ELF-1 (cell line): ENCODE results near the gene WDR72.
"Not testable (repeated sequence)": the region's sequence is repeated elsewhere in the genome, so short reads cannot be mapped to it uniquely, and the experiment has no call there.

ENCODE experiments used
- DNase-seq: peaks from one replicate; pipeline ENCODE4 v3.0.0-alpha.2; 2016; ENCODE audit warnings: low read depth, low spot score

WDR72 gene

DNA sequence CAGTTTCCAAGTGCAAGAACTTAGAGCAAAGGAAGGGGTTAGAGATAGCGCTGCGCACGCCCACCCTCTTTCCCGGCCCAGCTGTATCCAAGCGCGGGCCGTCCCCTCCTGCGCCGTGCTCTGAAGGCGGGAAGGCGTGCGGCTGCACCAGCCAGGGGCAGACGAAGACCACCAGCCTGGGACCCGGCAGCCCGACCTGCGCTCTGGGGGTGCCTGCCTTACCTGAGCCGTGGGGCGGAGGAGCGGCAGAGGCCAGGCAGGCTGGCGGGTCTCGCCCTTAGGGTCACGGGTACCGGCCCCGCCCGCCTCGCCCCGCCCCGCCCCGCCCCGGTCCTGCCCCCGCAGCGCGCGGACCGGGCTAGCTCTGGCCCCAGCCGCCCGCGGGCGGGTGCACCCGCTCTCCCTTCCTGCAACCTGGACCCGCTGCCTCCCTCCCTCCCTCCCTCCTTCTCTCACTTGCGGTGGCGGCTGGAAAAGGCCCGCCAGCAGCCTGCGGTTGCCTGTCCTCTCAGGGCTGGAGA lies at the start of gene WDR72:
WDR72 (minus strand) TSS at position 253 of the 521 bp plus-strand sequence. CDS start 26,514 bp downstream, outside the sequence.
- peak; percentile 46 for DNase-seq

DNA sequence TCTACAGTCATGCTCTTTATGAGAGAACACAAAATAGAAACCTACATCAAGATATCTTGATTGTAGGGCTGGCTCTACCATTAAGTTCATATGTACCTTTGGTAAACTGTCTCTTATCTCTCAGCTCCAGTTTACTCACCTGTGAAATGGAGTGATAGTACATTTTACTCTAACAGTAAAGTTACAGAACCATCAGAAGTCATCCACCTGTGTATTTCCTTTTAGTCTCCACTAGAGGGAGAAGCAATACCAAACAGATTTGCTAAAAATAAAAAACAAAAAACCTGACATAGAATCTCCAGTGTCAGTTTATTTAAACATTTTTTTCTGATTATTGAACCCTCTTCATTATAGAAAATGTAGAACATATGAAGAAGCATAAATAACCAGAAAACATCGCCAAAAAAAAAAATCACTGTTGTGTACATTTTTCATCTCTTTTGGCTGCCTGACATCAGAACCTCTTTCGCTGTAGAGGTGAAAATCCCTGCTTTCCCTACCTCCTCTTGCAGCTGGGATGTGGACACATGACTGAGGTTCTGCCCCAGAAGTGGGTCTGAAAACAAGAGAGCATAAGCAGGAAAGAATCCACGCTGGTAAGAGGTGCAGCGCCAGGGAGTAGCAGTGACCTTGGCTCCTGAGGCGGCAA lies 48.7 kb upstream of the WDR72 start:
- DNase-seq, result no peak

DNA sequence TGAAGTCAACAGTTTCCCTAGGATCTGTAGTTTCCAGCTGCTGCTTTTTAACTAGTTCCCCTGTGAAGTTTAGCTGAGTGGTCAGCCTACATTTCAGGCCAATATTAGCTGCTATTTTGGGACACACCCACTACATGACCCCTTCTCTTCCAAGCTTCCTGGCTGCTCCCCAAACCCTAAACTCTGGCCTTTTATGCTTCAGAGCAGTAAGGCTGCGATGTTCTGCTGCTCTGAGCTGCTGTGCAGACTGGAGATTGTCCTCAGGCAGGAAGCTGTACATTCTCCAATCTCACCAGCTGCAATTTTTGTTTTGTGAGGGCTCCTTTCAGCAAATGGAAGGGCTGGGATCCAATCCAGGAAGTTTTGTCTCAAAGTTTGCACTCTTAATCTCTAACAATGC lies 48.0 kb upstream of the WDR72 start:
- no peak for DNase-seq

DNA sequence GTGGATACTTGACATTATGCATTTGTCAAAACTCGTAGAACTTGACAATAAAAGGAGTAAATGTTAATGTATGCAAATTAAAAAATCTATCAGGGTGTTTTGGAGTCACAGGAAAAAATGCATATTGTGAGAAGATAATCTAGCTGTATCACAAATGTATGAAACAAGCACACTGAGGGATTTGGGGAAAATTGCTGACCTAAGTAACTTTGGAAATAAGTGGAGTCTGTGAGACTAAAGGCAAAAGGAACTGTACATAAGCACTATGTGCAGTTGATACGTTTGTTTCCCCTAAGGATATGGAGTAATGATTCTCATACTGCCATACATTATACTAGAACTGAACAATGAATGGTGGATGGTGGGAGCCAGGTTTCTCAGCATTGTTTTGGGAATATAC lies 43.2 kb upstream of the WDR72 start:
- no peak for DNase-seq

DNA sequence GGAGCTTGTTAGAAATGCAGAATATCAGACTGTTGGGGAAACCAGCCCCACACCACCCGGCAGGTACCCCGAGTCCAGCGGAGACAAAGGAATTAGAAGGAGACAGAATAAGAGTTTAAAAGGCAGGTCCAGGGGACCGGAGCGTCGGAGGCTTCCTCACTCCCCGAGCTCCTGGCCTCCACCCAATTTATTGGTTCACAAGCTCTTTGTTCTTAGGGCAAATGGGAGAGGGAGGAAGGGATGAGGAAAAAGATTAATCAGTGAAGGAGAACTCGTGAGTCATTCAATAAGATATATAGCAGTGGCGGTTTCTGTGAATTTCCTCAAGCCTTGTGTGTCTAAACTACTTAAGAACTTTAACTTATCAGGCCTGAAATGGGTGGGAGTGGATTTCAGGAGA lies 32.1 kb upstream of the WDR72 start:
- DNase-seq, result no peak

DNA sequence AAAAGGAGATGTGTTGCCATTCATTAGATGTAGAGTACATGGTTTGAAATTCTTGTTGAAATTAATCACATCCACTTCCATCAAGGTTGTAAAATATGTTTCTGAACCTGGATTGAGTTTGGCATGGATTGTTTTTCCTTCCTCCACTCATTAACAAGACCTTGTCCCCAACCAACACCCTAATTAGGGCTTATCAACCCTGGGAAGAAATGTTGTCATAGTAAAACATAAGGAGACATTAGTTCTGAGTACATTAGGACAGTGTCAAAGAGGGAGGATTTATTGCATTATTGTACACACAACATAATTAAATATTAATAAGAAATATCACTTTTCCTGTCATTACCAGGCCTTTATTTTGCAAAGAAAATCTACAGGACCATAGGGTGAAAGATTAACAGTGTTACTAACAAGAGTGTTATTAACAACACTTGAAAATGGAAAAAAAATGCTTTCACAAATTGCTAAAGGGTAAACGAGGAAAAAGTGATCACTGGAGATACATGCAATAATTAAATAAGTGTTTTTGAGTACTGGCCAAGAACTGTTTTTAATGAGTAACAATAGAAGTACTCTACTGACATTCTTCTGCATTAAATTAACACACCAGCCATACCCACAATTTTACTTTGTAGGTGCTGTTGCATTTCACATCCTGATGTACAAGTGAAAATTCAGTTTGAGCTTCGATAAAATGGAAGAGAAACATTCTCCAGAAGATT lies 30.4 kb upstream of the WDR72 start:
- no peak for DNase-seq

DNA sequence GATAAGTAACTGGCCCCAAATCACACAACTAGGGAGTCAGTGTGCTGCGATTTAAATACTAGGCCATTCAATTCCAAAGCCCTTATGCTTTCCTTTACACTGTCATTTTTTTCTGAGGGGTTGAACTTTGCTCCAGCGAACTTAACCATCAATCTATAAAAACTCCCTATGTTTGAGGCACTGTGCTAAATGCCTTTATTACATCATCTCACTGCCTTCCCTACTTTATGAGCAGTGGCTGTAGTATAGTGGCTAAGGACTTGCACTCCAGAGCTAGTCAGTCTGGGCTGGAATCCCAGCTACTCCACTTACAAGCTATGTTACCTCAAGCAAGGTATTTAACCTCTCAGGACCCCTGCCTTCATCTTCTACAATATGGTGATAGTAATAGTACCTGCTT lies 26.9 kb upstream of the WDR72 start:
- DNase-seq, result no peak

DNA sequence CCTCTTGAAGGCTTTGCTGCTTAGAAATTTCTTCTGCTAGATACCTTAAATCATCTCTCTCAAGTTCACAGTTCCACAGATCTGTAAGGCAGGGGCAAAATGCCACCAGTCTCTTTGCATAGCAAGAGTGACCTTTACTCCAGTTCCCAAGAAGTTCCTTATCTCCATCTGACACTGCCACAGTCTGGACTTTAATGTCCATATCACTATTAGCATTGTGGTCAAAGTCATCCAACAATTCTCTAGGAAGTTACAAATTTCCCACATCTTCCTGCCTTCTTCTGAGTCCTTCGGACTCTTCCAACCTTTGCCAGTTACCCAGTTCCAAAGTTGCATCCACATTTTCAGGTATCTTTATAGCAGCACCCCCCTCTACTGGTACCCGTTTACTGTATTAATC lies 25.8 kb upstream of the WDR72 start:
- DNase-seq, result not testable (repeated sequence)

DNA sequence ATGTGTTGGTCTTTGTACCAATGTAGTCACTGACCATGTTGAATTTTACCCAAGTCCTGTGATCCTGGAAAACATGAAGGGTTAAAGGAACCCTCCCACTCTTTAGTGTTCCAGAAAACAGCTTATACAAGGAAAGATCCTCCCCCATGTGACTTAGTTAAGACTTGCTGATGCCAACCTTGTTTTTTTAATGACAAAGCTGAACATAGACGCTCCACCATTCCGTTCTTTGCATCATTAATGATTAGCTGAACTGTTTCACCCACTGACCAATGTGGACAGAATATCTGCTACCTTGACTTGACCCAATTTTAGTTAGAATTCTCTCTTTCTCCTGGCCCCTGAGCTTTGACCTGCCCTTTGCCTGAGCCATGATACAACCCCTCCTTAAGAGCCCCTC lies 3.5 kb upstream of the WDR72 start:
- DNase-seq, result no peak

DNA sequence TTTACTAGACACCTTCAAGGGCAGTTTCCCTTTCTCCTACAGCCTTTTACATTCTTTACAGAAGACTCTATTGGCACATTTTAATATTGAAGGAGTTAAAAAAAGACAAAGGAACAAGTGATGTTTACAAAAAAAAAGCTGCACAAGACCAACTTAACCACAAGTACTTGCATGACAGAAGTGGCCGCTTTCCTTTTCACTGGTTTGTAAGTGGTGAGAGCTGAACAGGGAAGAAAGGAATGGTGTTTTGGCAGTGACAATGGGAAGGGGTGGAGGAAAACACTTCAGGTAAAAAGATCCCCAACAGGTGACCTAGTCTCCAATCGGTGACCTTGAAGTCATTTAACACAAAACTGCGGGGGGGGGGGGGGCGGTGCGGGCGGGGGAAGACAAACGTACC lies 1.1 kb downstream of the WDR72 start:
- no peak for DNase-seq

DNA sequence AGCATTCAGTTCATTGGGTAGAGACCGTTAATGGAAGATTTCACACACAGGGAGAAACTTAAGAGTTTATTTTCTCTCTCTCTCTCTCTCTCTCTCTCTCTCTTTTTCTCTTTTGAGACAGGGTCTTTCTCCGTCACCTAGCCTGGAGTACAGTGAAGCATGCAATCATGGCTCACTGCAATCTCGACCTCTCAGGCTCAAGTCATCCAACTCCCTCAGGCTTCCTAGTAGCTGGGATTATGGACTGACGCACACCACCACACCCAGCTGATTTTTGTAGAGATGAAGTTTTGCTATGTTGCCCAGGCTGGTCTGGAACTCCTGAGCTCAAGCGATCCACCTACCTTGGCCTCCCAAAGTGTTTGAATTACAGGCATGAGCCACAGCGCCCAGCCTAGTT lies 1.6 kb downstream of the WDR72 start:
- no peak for DNase-seq

DNA sequence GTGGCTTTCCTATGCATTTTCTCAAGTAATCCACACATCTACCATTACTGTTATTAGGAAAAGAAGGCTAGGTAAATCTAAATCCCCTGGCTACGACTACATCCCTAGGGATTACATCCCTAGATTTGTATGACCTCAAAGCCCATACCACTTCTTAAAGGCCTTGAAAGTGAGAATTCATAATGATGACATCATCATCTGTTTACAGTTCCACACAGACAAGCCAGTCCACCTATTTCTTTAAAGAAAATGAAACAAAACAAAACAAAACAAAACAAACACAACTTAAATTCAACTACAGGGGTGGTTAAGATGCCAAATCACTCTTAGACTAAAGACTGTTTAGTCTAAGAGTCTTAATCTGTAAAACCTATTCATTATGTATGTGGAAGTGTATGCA lies 5.7 kb downstream of the WDR72 start:
- DNase-seq, result no peak

DNA sequence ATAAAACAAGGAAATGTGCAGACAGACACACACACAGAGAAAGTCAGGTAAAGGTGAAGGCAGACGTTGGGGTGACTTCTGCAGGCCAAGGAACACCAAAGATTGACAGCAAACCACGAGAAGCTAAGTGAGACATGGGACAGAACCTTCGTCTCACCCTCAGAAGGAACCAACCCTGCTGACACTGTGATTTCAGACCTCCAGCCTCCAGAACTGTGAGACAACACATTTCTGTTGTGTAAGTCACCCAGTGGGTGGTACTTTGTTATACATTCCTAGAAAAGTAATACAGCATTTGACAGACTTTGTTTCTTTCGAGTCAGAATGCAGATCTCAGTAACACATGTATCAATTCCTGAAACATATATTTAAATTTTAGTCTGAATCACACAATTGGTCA lies 7.1 kb downstream of the WDR72 start:
- no peak for DNase-seq

DNA sequence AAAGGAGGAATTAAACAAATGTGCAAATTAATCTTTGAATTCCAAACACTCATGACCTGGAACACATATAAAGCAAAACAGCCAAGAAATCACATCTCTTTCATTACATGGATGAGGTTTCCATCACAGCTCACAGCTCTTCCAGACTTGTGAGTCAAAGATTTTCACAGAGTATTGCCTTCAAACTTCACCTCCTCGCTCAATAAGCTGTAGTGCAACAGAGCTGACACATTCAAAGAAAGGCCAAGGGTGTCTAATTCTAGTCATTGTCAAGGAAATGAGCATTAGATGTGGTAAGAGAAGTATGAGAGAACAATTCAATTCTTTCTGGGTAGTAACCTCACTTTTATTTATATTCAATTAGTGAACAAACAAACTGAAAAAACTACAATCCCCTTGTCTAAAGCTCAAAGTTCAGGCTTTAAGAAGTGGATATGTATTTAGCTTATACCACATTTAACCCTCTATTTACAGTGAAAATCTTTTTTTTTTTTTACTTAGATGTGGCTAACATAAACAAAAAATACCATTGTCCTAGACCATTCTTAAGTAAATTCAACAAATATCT lies 11.9 kb downstream of the WDR72 start:
- DNase-seq, result no peak

DNA sequence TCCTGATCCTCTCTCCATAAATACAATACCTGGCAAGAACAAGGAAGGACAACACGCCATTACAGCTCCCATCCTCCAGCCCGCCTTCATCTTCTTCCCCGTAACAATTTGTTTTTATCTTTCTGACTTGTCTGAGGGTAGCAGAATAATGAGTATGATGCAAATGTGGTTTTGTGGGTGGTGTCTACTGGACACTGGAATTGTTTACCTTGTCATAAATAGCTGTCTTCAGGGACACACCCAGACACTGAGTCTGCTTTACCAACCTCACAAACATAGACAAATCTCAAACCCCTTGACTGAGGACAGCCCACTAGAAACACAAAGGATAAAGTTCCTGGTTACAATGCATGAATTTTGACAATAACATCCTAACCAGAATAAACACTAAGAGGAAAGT lies 13.4 kb downstream of the WDR72 start:
- no peak for DNase-seq

DNA sequence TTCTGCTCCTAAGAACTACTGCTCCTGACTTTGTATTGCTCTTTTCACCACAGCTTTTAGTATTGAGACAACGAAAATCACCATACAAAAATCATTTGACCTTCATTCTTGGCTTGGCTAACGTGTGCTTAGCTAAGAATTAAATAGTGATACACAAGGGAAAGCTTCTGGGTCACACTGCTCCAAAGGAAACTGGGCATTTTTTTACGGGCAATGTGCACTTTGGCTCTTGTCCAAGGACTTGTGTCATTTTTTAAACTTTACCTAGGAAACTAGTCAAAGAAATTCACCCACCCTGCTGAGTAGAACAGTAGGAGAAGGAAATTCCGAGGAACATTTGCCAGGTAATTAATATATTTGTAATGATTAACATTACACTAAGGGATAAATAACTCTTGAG lies 19.8 kb downstream of the WDR72 start:
- DNase-seq, result no peak

DNA sequence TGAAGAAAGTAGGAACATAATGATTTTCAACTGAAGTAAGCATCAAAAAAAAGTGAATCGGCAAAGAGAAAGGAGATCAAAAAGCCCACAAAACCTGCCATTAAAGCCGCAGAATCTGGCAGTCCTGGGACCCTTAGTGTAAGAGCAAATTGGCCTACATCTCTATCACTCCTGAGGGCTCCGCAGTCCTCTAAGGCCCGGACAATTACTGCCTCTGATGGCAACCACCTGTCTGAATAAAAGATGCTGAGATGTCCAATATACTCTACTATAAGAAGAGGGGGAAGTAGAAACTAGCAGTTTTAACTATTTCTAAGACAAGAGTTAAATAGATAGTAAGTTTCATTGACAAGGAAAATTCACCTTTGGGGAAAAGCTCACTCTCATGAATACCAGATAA lies 20.3 kb downstream of the WDR72 start:
- DNase-seq, result no peak

DNA sequence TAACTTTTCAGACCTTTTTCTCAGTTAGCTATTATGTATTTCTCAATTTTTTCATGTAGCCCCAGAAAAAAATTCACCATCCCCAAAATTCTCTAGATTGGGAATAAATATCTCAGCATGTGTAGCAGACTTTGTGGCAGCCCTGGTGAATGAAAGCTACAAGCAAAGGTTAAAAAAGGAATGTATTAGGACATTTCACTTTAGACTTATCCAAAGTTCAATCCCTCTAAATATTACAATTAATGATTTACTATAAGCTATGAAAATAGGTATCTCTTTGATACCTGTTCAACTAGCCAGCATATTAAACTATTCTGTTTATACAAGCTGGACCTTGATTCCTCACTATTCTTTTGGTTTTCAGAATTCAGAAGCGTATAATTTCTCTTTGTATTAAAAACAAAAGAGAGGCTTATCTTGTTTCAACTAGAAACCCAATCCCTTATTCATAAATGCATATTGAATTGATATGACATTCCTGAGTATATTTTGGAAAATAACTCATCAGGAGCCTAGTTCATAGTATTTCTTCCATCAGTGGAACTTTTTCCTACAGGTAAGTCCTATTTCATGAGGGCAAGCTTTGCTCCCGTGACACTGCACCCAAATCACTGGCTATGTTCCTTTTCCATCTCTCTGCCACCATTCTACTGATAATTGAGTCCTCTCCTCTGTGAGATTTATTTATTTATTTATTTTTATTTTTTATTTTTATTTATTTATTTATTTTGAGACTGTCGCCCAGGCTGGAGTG lies 38.0 kb downstream of the WDR72 start:
- no peak for DNase-seq

DNA sequence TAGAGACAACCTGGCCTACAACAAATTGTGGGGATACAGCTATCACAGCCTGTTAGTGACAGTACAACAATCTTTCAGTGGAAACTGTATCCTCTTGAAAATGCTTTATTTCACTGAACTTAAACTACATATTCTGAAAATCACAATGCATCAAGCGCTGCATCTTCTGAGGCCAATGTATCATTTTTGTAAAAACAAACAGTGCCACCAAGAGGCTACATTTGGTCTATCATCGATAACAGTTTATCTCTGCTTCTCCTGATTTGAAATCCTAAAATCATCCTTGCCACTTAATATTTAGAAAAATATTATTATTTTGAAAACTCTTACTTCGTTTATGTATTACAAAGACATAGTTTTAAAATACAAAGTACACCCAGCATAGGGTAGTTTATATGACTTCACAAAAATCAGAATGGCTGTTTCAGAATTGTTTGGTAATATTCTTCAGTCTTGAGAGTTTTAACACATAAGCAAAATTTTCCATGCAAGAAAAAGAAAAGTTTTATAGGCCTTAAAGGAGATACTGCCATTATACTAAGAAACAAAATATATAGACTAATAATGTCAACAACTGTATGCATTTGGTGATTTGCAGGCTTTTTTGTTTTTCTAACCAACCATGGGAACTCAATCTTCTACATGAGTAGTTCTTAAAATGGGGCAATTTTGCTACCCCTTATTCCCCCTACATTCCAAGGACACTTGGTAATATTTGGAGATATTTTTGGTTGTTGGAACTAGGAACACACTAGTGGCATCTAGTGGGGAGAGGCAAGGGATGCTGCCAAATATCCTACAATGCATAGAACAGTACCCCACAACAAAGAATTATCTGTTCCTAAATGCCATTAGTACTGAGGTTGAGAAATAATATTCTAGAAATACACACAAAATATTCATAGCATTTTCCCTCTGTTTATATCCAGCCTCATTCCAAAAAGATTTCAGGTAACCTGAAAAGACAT lies 42.3 kb downstream of the WDR72 start:
- DNase-seq, result no peak

DNA sequence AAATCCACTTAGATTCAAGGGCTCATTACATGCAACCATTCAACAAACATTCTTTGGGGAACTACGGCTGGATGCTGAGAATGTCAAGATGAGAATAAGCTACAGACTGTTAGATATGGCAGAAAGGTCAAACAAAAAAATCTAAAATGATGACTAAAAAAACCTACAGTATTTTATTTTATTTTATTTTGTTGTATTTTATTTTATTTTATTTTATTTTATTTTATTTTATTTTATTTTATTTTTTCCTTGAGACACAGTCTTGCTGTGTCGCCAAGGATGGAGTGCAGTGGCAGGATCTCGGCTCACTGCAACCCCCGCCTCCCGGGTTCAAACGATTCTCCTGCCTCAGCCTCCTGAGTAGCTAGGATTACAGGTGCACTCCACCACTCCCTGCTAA lies 46.2 kb downstream of the WDR72 start:
- DNase-seq, result no peak

DNA sequence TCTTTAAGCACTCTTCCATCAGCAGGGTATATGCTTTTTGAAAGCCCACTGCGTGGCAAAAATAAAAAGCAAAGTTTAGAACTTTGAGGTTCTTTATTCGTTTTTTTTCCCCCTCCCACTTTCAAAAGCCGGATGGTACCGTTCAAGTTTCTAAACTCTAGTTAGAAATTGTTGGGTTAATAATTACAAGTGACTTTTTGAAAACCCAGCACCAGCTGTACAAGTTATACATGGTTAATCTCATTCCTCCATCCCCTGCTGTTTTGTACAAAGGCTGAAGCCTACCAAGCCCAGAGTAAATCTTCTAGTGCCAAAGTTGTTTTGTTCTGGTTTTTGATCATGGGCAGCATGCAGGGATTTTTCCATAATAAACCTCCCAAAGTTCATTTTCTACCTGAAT lies 48.6 kb downstream of the WDR72 start:
- DNase-seq, result no peak
